Right hindlimb (tissue), 1 donor: ENCODE measurements around the gene CHST8.
A peak's percentile ranks its signal among the peaks of the same experiment; 100 is the strongest.

Experiments
- DNase-seq: peaks from one replicate; pipeline ENCODE4 v3.0.0-alpha.2; 2018

CHST8 gene

DNA sequence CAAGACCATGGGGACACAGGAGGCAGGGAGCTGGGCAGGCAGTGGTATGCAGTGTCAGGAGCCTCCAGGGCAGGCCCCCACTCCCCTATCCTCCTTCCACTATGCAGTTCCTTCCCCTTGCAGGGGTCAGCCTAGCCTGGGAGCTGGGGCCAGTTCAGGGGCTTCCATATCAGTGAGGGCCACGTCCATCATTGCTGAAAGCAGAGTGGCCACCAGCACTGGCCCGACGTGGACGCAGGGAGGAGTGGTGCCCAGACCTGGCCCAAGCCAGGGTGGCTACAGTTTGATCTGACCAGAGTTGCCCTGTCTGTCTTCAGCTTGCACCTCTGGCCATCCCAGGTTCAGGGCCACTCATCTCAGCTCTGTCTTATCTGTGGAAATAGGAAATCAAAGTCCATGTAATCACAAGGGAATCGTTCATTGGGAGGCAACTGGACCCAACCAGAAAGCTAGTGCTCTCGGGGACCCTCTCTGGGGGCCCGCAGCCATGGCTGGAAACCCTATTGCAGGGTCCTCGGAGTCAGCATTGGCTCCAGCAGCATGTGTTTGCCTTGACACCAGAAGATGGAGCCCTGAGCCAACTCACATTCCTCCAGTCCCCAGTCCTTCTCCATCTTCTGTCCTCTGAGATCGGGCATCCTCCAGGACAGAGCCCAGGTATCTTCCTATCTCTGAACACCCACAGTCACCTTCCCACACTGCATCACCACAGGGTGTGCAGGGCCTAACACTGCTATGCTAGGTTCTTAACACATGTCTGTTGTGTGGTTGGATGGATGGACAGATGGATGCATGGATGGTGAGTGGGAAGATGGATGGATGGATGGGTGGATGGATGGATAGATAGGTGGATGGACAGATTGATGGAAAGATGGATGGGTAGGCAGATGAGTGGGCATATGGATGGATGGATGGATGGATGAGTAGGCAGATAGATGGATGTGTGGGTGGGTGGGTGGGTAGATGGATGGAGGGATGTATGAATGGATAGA, 99.2 kb downstream of the CHST8 start:
- DNase-seq = no peak

DNA sequence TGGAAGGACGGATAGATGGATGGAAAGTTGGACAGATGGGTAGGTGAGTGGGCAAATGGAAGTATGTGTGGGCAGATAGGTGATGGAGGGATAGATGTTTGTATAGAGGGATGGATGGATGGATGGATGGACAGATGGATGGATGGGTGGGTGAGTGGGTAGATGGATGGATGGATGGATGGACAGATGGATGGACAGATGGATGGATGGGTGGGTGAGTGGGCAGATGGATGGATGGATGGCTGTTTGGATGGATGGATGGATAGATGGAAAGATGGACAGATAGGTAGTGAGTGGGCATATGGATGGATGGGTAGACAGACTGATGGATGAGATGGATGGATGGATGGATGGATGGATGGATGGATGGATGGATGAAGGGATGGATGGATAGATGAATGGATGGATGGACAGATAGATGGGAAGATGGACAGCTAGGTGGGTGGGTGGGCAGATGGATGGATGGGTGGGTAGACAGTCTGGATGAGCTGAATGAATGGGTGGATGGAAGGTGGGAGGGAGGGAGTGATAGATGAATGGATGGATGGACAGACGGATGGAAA, 100.1 kb downstream of the CHST8 start:
- DNase-seq = no peak

DNA sequence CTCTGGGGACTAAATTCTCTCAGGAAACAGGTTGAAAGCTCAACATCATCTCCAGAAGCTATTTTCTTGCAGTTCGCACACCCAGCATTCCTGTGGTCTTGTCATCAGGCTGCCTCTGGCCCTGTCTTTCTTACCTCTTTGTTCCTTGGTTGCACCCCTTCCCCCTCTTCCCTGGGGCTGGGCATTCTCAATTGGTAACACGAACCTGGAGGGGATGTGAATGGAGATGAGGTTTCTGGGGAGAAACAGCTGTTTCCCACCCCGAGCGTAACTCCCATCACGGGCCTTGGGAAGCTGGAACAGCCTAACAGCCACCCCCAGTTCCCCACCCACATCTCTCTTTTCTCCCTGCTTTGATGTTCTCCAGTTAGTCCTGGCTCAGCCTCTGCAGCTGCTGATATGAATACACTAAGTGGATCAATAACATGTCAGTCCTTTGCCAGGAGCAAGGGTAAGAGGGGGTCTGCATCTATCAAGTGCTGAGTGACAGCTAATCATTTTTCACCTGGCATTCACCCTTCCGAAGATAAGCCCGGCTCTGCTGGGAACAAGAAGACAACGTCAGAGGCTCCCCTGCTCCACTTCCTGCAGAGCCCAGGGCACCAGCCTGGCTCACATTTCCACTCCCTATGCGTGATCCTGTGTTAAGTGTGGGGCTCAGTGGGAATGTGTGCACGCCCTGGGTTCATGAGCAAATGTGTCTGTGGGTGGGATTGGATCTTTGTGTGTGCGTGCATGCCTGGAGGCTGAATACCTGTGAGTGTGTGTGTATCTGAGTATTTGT, 100.9 kb downstream of the CHST8 start:
- no peak for DNase-seq

DNA sequence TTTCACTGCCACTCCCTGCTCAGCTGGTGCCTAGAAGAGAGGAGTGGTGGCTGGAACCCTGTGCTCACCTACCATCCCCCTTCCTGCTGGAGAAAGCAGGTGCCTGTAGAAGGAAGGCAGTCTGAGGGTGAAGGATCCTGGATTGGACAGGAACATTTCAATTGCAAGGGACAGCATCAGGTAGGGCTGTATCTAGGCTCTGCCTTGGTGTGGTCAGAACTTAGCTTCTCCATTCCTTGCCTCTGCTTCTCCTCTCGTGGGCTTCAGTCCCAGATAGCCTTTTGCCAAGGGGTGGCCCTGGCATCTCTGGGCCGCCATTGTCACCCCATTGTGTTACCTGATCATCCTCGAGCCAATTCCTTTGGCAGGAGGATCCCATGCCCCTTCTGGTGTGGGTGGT, 101.8 kb downstream of the CHST8 start:
- DNase-seq = no peak

DNA sequence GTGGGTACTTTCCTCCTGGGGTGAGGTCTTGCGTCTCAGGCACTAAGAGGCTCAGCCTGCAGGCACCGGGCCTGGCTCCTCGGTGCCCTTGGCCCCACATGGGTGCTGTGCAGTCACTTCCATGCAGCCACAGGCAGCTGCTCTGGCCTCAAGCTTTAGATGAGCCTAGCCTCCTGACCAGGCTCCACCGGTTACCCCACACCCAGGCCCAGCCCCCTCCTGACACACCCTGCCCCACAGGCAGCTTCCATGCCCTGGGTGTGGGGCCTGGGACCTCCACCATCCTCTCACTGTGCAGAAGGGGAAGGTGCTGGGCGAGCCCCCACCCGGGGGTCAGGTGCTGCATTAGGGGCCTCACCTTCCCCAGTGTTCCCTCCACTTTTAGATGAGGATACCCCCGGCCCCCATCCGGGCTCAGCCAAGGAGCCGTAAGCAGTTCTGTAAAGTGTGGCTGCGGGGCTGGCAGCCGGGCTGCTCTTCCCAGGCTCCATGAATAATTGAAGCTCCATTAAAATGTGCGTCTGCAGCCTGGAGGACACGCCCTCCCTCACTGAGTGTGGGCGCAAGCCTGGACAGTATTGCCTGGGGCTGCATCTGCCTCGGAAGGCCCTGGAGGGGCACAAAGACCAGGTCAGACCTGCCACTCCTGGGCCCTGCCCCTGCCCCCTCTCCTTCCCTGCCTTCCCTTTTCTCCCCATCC, 102.4 kb downstream of the CHST8 start:
- no peak for DNase-seq

DNA sequence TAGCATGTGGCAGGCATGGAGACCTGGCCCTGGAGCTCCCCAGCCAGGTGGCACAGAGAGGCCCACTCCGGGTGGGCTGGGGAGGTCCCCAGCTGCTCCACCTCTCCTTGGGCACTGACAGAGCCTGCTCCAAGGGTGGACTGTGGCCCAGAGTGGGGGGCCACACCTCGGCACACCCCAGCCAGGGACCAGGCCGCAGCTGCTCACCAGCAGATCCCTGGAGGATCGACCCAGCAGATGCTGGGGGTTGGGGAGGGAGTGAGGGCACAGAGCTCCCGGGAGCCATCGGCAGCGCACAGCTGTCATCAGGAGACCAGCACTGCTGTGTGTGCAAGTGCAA, 102.9 kb downstream of the CHST8 start:
- DNase-seq = no peak

DNA sequence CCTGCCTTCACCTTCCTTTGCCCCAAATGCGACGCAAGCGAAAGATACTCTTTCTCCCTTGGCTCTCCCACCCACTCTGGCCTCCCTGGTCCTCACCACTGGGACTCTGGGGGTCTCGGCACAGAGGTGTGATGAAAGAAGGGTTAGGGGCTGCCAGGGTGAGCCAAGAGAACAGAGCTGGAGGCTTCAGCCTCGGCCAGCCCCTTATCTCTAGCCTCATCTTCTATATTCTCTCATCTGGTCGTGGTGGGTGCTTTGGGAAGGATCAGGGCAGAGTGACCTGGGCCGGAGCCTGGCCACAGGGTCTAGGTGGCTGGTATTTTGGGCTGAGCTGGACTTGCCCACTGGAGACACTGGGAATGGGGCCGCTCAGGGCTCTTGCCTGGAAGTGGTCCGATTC, 103.8 kb downstream of the CHST8 start:
- DNase-seq = no peak

DNA sequence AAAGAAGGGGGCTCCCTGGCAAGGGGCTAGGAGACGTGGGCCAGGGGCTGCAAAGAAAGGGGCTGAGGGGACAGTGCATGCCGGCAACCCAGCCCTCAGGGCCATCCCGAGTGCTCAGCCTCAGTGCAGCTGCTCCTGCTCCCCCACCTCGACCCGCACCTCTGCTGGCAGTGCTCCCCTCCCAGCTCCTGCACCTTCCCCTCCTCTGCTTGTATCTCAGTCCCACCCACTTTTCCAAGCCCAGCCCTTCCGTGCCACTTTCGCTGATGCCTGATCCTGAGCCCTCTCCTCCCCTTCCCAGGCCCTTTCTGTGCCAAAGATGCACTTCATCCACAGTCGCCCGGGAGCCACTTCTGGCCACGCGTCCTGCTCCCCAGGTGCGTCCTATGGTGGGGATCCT, 105.0 kb downstream of the CHST8 start:
- no peak for DNase-seq

DNA sequence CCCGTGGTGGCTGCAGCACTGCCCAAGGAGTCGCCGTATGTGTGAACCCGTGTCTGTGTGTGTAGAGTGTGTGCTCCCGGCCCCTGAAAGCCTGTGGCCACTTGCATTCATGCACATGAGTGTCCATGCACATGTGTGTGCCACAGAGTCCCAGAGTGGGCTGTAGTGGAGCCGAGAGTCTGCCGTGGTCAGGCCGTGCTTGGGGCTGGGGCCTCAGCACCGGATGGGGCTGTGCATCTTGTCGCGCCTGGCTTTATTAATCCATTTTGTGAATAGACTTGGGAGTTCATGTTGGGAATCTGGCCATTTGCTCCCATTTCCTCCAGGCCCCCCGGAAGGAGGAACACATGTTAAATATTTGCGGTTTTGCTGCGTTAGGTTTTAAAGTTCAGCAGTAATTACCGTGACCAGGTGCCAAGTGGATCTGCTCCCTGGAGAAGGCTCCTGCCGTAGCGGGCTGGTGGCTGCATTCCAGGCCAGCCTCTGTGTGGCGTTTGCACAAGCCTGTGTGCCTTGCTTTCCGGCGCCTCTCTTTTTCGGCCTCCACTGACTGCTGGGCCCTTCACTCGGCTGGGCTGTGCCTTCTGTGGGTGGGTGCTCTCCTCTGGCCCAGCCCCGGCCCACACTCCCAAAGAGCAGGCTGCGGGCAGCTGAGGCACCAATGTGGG, 105.7 kb downstream of the CHST8 start:
- no peak for DNase-seq

DNA sequence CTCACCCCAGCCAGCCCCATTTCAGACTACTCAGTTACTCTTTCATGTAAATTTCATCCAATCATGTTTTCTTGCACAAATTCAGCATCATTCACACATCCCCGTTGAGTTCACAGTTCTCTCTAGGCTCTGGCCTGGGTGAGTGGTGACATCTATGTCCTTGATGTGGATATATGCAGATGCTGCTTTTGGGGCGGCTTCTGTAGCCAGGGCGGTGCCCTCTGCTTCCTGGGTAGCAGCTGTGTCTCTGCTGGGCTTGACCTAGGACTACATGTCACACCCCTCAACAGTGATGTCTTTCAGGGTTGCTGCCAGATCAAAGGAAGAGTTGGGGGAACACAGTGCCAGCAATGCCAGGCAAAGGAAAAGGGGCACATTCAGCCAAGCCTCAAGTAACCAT, 106.4 kb downstream of the CHST8 start:
- DNase-seq = no peak

DNA sequence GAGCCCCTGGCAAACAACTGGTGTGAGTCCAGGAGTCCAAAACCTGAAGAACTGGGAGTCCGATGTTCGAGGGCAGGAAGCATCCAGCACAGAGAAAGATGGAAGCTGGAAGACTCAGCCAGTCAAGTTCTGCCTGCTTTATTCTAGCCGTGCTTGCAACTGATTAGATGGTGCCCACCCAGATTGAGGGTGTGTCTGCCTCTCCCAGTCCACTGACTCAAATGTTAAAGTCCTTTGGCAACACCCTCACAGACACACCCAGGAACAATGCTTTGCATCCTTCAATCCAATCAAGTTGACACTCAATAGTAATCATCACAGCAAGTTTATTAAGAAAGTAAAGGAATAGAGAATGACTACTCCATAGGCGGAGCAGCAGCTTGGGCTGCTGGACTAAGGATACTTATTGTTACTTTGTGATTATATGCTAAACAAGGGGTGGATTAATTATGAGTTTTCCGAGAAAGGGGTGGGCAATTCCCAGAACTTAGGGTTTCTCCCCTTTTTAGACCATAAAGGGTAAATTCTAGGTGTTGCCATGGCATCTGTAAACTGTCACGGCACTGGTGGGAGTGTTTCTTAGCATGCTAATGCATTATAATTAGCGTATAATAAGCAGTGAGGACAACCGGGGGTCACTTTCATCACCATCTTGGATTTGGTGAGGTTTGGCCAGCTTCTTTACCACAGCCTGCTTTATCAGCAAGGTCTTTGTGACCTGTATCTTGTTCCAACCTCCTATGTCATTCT, 109.3 kb downstream of the CHST8 start:
- no peak for DNase-seq

DNA sequence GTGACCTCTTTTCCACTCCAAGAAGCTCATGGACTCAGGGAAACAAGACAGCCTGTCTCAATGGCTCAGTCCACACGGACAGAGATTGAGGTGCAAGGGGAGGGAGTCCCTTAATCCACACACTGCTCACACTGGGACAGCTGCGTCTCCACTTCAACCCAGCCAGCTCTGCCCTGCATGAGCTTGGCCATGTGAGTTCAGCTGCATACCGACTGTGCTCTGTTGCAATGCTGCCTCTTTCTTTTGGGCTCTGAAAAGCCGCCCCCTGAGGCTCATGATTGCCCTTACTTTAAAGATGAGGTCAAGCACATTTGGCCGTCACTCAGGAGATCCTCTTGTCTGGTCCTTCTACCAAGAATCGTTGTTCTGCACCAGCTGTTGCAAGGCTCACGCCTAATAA, 110.1 kb downstream of the CHST8 start:
- DNase-seq = no peak

DNA sequence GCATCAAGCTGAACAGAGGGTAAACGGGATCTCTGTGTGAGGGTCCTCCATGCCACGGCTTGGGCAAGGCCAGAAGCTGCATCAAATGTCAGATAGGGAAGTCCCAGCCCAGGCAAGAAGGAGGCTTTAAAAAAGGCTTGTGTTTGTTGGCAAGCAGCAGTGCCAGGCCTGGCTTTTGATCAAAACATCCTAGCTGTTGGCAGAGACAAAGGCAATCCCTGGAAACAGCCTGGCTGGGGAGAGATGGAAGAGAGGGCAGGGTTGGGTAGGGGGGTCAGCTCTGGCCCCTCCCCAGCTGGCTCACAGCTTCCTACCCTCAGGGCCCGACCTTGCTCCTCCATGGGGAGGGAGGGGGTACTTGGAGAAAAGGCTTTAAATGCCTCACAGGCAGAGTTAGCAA, 113.2 kb downstream of the CHST8 start:
- peak; percentile 44 for DNase-seq

DNA sequence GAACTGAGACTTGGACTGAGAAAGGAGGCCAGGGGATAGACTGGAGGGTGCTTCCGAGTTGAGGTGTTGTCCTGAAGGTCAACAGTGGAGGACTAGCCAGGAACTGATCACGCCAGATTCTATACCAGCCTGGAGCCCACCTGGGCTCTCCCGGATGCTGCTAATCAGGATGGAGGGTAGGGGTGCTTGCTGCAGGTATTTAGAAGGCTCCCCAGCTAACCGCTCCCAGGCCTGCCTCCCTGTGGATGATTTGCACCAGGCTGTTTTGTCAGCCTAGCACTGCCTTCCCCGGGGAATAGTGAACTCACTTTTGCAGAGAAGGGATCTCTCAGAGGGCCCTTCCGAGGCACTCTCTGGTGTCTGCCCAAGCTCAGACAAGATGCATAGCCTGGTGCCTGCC, 114.4 kb downstream of the CHST8 start:
- no peak for DNase-seq

DNA sequence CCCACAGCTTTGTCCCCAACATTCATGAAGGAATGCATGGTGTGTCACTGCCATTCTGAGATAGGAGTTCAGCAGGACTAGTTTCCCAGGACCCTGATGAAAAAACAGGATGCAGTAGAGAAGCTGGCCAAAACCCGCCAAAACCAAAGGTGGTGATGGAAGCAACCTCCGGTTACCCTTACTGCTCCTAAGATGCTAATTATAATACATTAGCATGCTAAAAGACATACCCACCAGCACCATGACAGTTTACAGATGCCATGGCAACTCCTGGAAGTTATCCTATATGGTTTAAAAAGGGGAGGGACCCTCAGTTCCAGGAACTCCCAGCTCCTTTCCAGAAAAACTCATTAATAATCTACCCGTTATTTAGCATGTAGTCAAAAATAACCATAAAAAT, 115.0 kb downstream of the CHST8 start:
- DNase-seq = no peak

DNA sequence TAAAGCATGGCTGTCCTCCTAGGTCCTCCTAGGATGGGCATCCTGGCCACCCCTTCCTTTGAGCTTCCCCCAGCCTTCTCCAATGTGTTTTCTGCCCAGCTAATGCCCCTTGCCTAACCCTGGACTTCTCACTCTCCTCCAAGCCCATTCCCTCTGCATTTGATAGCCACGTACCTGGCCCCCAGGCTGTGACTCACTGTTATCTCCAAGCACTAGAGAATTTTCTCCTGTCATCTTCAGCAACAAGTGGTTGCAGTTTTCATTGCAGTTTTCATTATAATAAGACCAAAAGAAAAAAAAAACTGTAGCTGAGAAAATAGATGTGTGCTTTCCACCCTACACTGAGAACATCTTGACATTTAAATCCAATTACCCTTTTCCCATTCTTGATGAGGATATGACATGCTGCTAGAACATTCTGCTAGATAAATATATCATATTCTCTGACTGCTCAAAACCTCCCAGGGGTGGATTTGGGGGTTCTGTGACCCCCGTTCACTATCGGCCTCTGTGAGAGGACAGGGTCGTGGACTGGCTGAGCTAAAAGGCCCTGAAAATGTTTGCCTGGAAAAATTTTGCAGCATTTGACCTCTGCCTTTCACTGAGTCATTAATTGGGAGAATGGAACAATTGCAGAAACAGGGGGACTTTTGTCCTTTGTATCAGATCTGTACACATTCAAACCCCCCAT, 116.1 kb downstream of the CHST8 start:
- no peak for DNase-seq

DNA sequence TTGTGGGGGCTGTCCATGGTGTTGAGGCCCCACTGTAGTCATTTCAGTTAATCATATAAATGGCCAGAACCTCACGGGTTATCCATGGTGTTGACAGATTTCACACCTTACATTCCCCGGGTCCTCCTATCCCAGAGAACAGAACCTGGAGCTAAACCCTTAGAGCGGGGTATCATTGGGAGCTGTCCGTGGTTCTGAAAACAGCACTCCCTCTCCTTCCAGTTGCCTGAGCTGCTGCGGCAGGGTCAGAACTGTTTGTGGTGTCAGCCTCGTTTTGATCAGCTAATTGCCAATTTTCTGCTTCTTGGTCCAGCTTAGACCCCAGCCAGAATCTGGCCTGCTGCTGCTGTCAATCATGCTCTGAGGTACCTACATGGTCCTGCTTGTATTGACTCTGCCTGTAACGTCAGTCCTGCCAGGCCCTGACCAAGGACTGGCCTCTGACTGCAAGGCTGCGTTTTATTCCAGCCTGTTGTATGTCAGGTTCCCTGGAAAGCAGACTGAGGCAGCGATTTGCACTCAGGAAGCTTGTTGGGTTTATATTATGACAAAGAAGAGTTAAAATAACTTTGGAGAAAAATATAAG, 119.2 kb downstream of the CHST8 start:
- DNase-seq = peak; percentile 52

DNA sequence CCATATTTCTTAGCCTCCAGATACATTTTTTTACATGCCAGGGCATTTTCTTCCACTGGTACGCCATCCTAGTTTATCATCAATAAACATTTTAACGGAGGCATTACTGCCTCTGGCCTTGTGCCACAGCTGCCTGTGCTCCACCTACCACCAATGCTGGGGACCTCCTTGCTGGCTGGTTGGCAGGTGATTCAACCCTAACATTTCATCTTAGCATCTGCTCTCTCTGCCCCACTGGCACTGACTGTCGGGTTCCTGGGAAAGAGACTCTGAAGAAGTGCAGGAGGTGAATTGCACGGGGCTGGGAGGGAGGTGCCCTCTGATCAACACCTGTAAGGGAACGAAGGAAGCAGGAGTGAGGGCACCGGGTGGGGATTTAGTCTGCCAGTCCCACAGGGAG, 123.5 kb downstream of the CHST8 start:
- no peak for DNase-seq

DNA sequence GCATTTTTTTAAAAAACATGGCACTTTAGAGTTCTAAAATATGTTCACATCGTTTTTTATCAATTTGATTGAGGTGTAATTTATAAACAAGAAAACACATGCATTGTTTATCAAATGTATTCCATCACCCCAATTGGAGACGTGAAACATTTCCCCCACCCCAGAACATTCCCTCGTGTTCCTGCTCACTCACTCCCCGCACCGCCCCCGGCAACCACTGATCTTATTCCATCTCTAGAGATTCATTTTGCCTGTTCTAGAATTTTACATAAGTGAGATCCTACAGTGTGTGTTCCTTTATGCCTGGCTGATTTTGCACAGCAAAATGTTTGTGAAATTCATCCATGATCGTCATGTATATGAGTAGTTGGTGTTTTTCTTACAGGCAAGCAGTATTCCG, 124.4 kb downstream of the CHST8 start:
- no peak for DNase-seq

DNA sequence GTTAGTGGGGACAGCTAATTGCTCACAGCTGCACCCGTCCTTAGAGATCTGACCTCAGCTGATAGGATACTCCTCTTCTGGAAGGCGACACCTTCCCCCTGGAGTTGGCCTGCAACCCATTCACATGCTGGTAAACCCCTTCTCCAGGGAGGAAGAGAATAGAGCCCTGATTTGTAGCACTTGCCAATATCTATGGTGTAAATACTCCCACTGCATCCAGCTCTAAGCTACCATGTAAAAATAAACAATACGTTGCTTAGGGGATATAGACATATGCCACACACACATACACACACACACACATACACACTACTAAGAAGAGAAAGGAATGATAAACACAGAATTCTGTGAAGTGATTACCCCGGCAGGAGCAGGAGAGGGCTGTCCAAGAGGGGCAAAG, 125.5 kb downstream of the CHST8 start:
- no peak for DNase-seq

DNA sequence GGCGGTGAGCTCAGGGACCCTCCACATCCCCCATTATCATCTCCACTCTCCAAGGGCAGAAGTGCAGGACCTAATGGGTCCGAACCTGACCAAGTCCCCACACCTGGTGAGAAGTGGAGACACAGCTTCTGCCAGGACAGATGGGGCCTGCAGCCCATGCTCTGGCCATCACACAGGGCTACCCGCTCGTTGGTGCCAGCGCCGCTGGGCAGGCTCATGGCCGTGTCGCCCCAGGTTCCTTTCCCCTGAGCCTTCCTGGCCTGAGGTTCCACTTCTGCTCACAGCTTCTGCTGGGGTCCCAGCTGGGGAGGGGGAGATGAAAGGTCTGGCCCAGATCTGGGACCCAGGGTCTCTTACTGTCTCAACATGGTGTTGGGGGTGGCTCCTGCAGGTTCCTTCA, 126.5 kb downstream of the CHST8 start:
- no peak for DNase-seq
